ENCODE results near the gene STAT5B.

STAT5B gene

DNA sequence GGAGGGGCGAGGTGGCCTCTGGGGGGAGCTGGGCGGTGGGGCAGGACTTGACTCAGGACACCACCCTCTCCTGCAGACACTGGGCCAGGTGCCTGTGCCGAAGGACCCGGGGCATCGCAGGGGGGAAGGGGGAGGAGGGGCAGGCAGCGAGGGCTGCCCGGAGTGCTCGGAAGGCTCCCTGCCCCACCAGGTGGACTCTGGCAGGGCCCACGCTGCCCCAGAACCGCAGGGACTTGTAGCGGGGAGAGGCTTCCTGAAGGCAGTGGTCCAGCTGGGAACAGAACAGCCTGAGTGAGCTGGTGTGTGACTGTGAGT, 86.6 kb downstream of the STAT5B start:
- TF ChIP-seq TAF1 (IDR thresholded peaks at IDR 0.05; ENCODE audit: borderline replicate concordance, insufficient read depth, low read length) (no peak), POLR2AphosphoS5 (IDR thresholded peaks at IDR 0.05; ENCODE audit: low read depth, low read length) (no peak), SIN3A (IDR thresholded peaks at IDR 0.05; ENCODE audit: borderline replicate concordance, insufficient read depth, low read length) (no peak), FOXP2 (optimal IDR thresholded peaks at IDR 0.05; ENCODE audit: borderline replicate concordance, extremely low read depth, extremely low read length, insufficient read depth) (no peak)
- TF ChIP-seq, protein P1, sequence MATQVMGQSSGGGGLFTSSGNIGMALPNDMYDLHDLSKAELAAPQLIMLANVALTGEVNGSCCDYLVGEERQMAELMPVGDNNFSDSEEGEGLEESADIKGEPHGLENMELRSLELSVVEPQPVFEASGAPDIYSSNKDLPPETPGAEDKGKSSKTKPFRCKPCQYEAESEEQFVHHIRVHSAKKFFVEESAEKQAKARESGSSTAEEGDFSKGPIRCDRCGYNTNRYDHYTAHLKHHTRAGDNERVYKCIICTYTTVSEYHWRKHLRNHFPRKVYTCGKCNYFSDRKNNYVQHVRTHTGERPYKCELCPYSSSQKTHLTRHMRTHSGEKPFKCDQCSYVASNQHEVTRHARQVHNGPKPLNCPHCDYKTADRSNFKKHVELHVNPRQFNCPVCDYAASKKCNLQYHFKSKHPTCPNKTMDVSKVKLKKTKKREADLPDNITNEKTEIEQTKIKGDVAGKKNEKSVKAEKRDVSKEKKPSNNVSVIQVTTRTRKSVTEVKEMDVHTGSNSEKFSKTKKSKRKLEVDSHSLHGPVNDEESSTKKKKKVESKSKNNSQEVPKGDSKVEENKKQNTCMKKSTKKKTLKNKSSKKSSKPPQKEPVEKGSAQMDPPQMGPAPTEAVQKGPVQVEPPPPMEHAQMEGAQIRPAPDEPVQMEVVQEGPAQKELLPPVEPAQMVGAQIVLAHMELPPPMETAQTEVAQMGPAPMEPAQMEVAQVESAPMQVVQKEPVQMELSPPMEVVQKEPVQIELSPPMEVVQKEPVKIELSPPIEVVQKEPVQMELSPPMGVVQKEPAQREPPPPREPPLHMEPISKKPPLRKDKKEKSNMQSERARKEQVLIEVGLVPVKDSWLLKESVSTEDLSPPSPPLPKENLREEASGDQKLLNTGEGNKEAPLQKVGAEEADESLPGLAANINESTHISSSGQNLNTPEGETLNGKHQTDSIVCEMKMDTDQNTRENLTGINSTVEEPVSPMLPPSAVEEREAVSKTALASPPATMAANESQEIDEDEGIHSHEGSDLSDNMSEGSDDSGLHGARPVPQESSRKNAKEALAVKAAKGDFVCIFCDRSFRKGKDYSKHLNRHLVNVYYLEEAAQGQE (IDR thresholded peaks at IDR 0.05; ENCODE audit: insufficient read depth in 1 of 2, low read depth in 2 of 2, low read length in 2 of 2): no peak

DNA sequence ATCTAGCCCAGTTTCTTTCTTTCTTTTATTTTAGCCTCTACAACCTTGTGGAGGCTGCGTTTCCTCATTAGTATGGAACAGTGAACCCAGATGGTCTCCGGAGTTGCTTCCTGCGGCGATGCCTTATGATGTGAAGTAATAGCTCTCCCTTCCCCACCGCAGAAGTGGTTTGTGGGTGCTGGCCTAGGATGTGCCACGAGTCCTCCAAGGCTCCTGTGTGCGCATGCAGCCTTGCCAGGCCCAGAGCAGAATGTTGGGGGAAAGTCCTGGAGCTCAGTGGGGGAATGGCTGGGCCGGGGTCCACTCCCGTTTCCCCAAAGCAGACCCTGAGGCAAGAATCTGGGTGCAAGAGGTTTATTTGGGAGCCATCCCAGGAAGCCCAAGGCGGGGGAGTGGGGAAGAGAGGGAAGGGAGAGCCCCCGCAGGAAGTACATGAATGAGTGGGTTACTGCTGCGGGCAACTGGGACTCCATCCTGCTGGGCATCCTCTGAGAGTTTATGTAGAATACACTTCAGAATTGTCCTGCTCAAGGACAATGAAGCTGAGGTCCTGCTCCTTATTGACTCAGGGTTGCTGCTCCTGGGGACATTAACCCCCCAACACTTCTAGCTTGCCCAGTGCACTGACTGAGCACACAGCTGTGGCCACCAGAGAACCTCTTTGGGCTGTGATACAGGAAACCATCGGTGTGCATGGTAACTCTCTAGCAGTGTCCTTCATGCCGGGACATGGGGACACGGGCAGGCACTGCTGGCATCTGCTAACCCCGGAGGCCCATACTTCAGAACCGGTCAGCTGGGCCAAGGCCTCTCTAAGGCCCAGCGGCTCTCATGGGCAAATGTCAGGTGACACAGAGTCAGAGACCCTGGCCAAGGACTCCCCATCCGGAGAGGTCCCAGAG, 87.2 kb downstream of the STAT5B start:
- TF ChIP-seq FOXP2 (optimal IDR thresholded peaks at IDR 0.05; ENCODE audit: borderline replicate concordance, extremely low read depth, extremely low read length, insufficient read depth): no peak
- no peak for TF ChIP-seq TAF1 (IDR thresholded peaks at IDR 0.05; ENCODE audit: borderline replicate concordance, insufficient read depth, low read length)
- no peak for TF ChIP-seq POLR2AphosphoS5 (IDR thresholded peaks at IDR 0.05; ENCODE audit: low read depth, low read length)
- TF ChIP-seq, protein P1 (IDR thresholded peaks at IDR 0.05; ENCODE audit: insufficient read depth in 1 of 2, low read depth in 2 of 2, low read length in 2 of 2): no peak
- no peak for TF ChIP-seq SIN3A (IDR thresholded peaks at IDR 0.05; ENCODE audit: borderline replicate concordance, insufficient read depth, low read length)

DNA sequence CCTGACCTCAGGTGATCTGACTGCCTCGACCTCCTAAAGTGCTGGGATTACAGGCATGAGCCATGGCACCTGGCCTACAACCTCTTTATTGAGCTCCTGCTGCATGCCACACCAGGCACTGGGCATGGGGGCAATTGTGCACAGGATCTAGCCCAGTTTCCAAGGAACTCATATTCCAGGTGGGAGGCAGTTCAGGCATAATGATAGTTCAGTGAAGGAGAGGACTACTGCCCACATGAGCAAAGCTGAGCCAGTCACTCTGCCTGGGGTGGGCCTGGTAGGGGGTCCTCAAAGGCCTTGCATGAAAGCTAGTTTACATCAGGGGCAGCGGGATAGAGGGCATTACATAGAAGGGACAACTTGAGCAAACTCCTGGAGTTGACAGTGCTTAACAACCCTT, 88.4 kb downstream of the STAT5B start:
- TF ChIP-seq FOXP2 (optimal IDR thresholded peaks at IDR 0.05; ENCODE audit: borderline replicate concordance, extremely low read depth, extremely low read length, insufficient read depth) (no peak), SIN3A (IDR thresholded peaks at IDR 0.05; ENCODE audit: borderline replicate concordance, insufficient read depth, low read length) (no peak), POLR2AphosphoS5 (IDR thresholded peaks at IDR 0.05; ENCODE audit: low read depth, low read length) (no peak), TAF1 (IDR thresholded peaks at IDR 0.05; ENCODE audit: borderline replicate concordance, insufficient read depth, low read length) (no peak)
- TF ChIP-seq, protein P1 (IDR thresholded peaks at IDR 0.05; ENCODE audit: insufficient read depth in 1 of 2, low read depth in 2 of 2, low read length in 2 of 2): no peak

DNA sequence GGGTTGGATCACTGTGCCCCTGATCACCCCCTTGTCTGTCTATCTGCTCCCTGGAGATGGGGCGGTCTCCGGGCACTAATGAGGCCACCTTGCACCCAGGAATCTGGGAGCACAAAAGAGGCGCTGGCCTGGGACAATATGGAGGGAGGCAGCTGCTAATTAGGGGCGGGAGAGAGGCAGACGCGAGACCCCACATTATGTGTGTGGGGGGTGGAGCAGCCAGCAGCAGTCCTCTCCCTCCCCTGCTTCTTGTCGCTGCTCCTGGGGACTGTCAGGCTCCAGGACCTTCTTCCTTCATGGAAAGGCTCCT, 90.6 kb downstream of the STAT5B start:
- no peak for TF ChIP-seq TAF1 (IDR thresholded peaks at IDR 0.05; ENCODE audit: borderline replicate concordance, insufficient read depth, low read length)
- TF ChIP-seq SIN3A (IDR thresholded peaks at IDR 0.05; ENCODE audit: borderline replicate concordance, insufficient read depth, low read length): no peak
- no peak for TF ChIP-seq FOXP2 (optimal IDR thresholded peaks at IDR 0.05; ENCODE audit: borderline replicate concordance, extremely low read depth, extremely low read length, insufficient read depth)
- TF ChIP-seq, protein P1 (IDR thresholded peaks at IDR 0.05; ENCODE audit: insufficient read depth in 1 of 2, low read depth in 2 of 2, low read length in 2 of 2): no peak
- no peak for TF ChIP-seq POLR2AphosphoS5 (IDR thresholded peaks at IDR 0.05; ENCODE audit: low read depth, low read length)
